ENCODE measurements around the gene CECR2.

DNA sequence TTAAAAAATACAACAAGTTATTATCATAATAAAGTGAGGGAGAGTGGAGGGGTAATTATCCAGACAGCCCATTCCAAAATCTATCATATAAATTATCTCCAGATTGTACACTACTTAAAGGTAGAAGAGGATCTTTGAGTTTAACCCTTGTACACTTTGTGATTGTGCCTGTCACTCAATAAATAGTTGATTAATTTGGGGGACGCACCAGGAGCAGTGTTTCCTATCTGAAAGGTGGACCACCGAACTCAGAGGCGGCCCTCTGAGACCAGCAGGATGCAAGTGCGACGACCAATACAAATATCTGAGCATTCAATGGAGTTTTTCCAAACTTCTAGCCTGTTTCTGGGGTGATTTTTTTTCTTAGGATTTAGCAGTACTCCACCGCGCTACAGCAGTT lies 1.1 kb upstream of the CECR2 start:
- TF ChIP-seq, protein P1, sequence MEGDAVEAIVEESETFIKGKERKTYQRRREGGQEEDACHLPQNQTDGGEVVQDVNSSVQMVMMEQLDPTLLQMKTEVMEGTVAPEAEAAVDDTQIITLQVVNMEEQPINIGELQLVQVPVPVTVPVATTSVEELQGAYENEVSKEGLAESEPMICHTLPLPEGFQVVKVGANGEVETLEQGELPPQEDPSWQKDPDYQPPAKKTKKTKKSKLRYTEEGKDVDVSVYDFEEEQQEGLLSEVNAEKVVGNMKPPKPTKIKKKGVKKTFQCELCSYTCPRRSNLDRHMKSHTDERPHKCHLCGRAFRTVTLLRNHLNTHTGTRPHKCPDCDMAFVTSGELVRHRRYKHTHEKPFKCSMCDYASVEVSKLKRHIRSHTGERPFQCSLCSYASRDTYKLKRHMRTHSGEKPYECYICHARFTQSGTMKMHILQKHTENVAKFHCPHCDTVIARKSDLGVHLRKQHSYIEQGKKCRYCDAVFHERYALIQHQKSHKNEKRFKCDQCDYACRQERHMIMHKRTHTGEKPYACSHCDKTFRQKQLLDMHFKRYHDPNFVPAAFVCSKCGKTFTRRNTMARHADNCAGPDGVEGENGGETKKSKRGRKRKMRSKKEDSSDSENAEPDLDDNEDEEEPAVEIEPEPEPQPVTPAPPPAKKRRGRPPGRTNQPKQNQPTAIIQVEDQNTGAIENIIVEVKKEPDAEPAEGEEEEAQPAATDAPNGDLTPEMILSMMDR (IDR thresholded peaks at IDR 0.05; ENCODE audit: control extremely low read depth in 1 of 3, insufficient read depth in 1 of 3, low read depth in 1 of 3, low read length in 3 of 3), result no peak
- TF ChIP-seq POLR2A (IDR thresholded peaks at IDR 0.05; ENCODE audit: control extremely low read depth in 1 of 2, low read depth in 2 of 2, low read length in 2 of 2), result no peak; a peak in 1 of 3 replicates
- TF ChIP-seq RAD21 (IDR thresholded peaks at IDR 0.05 in 1 of 2, conservative IDR thresholded peaks at IDR 0.05 in 1 of 2; ENCODE audit: low read depth in 2 of 2, low read length in 2 of 2), result no peak
- TF ChIP-seq TAF1 (IDR thresholded peaks at IDR 0.05; ENCODE audit: low read depth, low read length), result no peak
- TF ChIP-seq SP1 (IDR thresholded peaks at IDR 0.05; ENCODE audit: low read depth, low read length), result no peak
- TF ChIP-seq TAF7 (optimal IDR thresholded peaks at IDR 0.05; ENCODE audit: borderline replicate concordance, low read depth, low read length), result no peak
